Measurements from ENCODE around the gene COL5A1. TPM values are rescaled to one million over a fixed set of nuclear protein-coding genes. Genes with fewer than 3 reads are reported as not detected.

The COL5A1 gene
- total RNA-seq, 4 donors from 2014 or later = 13.3 to 55.0 (median 27.0) TPM

- DNase-seq (ENCODE audit: low spot score) (no peak), ATAC-seq (ENCODE audit: low FRiP score) (no peak)
- no peak for TF ChIP-seq CTCF (IDR thresholded peaks at IDR 0.05)
Observed at GRCh38 chr9:134885679-134886412, 244.2 kb downstream of the COL5A1 start.

DNA sequence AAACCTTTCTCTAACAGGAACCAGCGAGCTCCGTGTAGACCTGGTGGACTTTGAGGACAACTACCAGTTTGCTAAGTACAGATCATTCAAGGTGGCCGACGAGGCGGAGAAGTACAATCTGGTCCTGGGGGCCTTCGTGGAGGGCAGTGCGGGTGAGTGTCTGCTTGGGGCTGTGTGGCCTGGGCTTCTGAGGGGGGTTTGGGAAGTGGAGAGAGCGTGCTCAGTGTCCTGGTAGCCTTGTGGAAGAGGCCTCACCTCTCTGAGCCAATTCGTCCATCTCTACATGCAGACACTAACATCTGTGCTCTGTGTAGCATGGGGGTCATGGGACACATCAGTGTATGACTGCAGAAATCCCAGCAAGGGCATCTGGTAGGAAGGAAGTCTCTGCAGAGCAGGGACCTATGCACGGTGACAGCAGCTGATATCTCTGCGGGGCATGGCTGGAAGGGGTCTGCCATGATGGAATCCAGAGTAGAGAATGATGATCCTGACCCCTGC, 244.9 kb downstream of the COL5A1 start:
- TF ChIP-seq CTCF (IDR thresholded peaks at IDR 0.05) = no peak
- ATAC-seq (ENCODE audit: low FRiP score) = no peak
- DNase-seq (ENCODE audit: low spot score) = no peak

DNA sequence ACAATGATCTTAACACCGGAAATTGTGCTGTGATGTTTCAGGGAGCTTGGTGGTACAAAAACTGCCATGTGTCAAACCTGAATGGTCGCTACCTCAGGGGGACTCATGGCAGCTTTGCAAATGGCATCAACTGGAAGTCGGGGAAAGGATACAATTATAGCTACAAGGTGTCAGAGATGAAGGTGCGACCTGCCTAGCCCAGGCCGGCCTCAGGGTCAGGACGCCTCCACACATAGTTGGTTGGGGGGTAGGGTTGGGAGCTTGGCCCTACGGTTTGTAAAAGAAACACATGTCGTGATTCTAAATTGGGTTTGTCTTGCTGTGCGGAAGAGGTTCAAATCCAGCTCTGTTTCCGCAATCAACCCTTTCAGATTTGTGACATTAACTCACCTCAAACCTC, 245.6 kb downstream of the COL5A1 start:
- TF ChIP-seq CTCF (IDR thresholded peaks at IDR 0.05) = no peak
- DNase-seq (ENCODE audit: low spot score) (no peak), ATAC-seq (ENCODE audit: low FRiP score) (no peak)

DNA sequence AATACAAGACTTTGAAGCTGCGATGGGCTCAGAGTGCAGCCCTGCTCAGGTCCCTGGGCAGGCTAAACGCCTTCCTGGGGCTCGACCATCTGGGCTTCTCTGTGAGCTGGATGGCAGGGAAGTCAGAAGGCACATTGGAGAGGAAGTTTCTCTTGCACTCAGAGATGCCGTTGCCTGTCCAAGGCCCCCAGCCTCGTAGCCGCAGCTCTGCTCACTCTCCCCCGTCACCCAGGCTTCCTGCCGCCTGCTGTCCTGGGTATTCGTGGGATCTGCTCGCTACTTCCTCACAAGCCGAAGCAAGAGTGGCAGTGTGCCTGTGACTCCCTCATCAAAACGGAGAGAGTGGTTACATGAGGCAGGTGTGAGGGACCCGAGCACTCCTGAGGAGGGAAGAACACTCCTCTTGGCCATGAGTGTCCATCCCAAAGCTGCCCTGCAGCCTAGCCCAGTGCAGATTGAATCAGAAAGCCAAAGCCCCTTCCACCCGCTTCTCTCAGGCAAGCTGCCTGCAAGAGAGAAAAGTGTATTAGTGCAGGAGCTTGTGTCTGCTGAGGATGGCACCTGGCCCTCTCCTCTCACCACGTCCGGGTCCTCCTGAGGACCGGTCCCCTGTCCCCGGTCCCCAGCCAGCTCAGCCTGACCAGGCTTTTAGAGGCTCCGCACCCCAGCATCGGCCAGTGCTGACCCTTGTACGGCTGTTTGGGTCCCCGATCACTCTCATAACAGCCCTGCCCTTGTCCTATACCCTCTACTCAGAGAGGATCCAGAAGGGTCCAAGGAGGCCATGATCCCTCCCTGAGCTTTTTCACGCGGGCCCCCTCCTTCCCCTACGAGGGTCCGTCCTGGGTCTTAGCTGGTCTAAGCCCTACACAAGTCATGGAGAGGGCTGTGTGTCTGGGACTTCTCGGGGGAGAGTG, 246.3 kb downstream of the COL5A1 start:
- ATAC-seq (ENCODE audit: low FRiP score) (no peak), DNase-seq (ENCODE audit: low spot score) (no peak)
- no peak for TF ChIP-seq CTCF (IDR thresholded peaks at IDR 0.05)

- TF ChIP-seq CTCF (IDR thresholded peaks at IDR 0.05) = no peak
- no peak for ATAC-seq (ENCODE audit: low FRiP score)
- no peak for DNase-seq (ENCODE audit: low spot score)
Observed at GRCh38 chr9:134888603-134889190, 247.1 kb downstream of the COL5A1 start.

DNA sequence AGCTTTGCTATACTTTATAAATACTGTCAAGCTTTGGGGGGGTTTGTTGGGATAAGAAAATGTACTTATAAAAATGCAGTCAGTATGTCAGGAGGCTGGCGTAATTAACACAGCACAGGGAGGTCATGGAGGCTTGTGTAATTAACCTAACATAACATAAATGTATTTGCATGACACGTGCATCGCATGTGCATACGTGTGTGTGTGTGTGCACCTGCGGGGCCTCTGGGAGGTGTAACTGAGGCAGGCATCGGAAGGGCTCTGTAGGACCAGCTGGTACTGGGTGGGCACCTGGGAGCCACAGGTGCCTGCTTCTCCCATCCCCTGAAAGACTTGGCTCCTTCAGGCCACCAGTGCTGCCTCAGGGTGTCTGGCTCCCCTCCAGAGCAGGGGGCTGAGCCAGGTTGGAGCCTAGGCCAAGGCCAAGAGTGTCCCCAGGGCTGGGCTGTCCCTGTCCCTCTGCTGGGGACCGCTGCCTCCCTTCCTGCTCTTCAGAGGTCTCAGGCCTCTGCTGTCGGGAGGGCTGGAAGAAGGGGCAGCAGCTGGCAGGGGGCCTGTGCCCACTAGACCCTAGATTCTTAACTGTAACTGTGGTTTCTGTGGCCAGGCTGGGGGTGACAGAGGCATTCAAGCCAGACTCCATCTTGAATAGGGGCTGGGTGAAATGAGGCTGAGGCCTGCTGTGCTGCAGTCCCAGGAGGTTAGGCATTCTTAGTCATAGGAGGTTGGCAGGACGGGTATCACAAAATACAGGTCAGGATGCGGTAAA, 248.0 kb downstream of the COL5A1 start:
- no peak for TF ChIP-seq CTCF (IDR thresholded peaks at IDR 0.05)
- DNase-seq (ENCODE audit: low spot score) (no peak), ATAC-seq (ENCODE audit: low FRiP score) (peak; percentile 20)
